ENCODE data around the gene MARVELD1. TPM values are rescaled to one million over a fixed set of nuclear protein-coding genes. Genes with fewer than 3 reads are reported as not detected.

Gene MARVELD1
- total RNA-seq, 2 experiments from 2014 or later, result 2.3 to 2.9 TPM

GRCh38 chr10:97686301-97686961, 27.1 kb upstream of the MARVELD1 start:
- intact Hi-C loops (cut with micrococcal nuclease), result no loop called here
- H3K27me3 Mint-ChIP-seq, result no peaks in the 10 kb centered on the region
- no peak overlapping the region for H3K27ac Mint-ChIP-seq
- ATAC-seq (no peak), DNase-seq (peak; percentile 21)
- POLR2A ChIA-PET, result interaction anchor here (0.9 to 2.3 kb wide), 6 partner anchors 8 to 70 kb away, joined by 3 to 10 read pairs (median 5); partner anchors contain the start of gene MARVELD1
- CTCF ChIA-PET, result interaction anchor here (0.8 to 7.4 kb wide), 18 partner anchors 8 to 476 kb away, joined by 3 to 75 read pairs (median 6); partner anchors contain the start of genes ANKRD2 and ZFYVE27
- no peaks in the 10 kb centered on the region for H3K9me3 Mint-ChIP-seq
- peaks cover 22% of the 10 kb centered on the region for H3K4me1 Mint-ChIP-seq (ENCODE audit: low read depth)
- TF ChIP-seq, protein P1, sequence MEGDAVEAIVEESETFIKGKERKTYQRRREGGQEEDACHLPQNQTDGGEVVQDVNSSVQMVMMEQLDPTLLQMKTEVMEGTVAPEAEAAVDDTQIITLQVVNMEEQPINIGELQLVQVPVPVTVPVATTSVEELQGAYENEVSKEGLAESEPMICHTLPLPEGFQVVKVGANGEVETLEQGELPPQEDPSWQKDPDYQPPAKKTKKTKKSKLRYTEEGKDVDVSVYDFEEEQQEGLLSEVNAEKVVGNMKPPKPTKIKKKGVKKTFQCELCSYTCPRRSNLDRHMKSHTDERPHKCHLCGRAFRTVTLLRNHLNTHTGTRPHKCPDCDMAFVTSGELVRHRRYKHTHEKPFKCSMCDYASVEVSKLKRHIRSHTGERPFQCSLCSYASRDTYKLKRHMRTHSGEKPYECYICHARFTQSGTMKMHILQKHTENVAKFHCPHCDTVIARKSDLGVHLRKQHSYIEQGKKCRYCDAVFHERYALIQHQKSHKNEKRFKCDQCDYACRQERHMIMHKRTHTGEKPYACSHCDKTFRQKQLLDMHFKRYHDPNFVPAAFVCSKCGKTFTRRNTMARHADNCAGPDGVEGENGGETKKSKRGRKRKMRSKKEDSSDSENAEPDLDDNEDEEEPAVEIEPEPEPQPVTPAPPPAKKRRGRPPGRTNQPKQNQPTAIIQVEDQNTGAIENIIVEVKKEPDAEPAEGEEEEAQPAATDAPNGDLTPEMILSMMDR (IDR thresholded peaks at IDR 0.05), result no peak
- no peaks in the 10 kb centered on the region for H3K36me3 Mint-ChIP-seq (ENCODE audit: low read depth)
- peak overlapping the region; percentile 81 for H3K4me3 Mint-ChIP-seq

- intact Hi-C loops (cut with micrococcal nuclease), result no loop called here
- ChIA-PET POLR2A (interaction anchor here (0.9 to 2.3 kb wide), 6 partner anchors 9 to 70 kb away, joined by 3 to 10 read pairs (median 4); partner anchors contain the start of gene MARVELD1), CTCF (interaction anchor here (0.7 to 7.4 kb wide), 19 partner anchors 8 to 477 kb away, joined by 3 to 75 read pairs (median 6); partner anchors contain the start of genes ANKRD2 and ZFYVE27)
- no peaks in the 10 kb centered on the region for H3K9me3 Mint-ChIP-seq
- H3K4me1 Mint-ChIP-seq (ENCODE audit: low read depth), result peaks cover 22% of the 10 kb centered on the region
- H3K27me3 Mint-ChIP-seq, result no peaks in the 10 kb centered on the region
- no peaks in the 10 kb centered on the region for H3K36me3 Mint-ChIP-seq (ENCODE audit: low read depth)
- peak within 1 kb of the TSS; percentile 69 for H3K27ac Mint-ChIP-seq
- peak; percentile 97 for DNase-seq
- ATAC-seq, result peak; percentile 93
- TF ChIP-seq, protein P1 (IDR thresholded peaks at IDR 0.05), result no peak
- H3K4me3 Mint-ChIP-seq, result peak within 1 kb of the TSS; percentile 81
These were observed 26.4 kb upstream of the MARVELD1 start, which contains the start of gene AVPI1 for GRCh38 chr10:97686962-97687784. AVPI1 (minus strand) TSS chr10:97687241; CDS start chr10:97679905, 7,336 bp downstream.

GRCh38 chr10:97687785-97688781, 25.4 kb upstream of the MARVELD1 start:
- H3K9me3 Mint-ChIP-seq, result no peaks in the 10 kb centered on the region
- ATAC-seq (no peak), DNase-seq (no peak)
- TF ChIP-seq, protein P1 (IDR thresholded peaks at IDR 0.05), result no peak
- H3K27ac Mint-ChIP-seq, result peak overlapping the region; percentile 69
- H3K4me3 Mint-ChIP-seq, result peak overlapping the region; percentile 81
- CTCF ChIA-PET, result interaction anchor here (0.9 to 7.4 kb wide), 13 partner anchors 8 to 104 kb away, joined by 3 to 75 read pairs (median 12); partner anchors contain the start of gene ZFYVE27
- peaks cover 22% of the 10 kb centered on the region for H3K4me1 Mint-ChIP-seq (ENCODE audit: low read depth)
- H3K36me3 Mint-ChIP-seq (ENCODE audit: low read depth), result no peaks in the 10 kb centered on the region
- POLR2A ChIA-PET, result interaction anchor here (1.0 to 2.3 kb wide), 4 partner anchors 8 to 66 kb away, joined by 3 to 10 read pairs (median 6); partner anchors contain the start of gene MARVELD1
- no peaks in the 10 kb centered on the region for H3K27me3 Mint-ChIP-seq
- intact Hi-C loops (cut with micrococcal nuclease), result no loop called here

GRCh38 chr10:97689559-97690020, 23.9 kb upstream of the MARVELD1 start:
- no peak for DNase-seq
- POLR2A ChIA-PET, result interaction anchor here (1.0 kb wide), 1 partner anchor 47 kb away, joined by 4 read pairs; the partner anchor contains the start of gene ZFYVE27
- TF ChIP-seq, protein P1 (IDR thresholded peaks at IDR 0.05), result no peak
- Mint-ChIP-seq H3K27ac (no peak overlapping the region), H3K4me1 (ENCODE audit: low read depth) (peaks cover 19% of the 10 kb centered on the region), H3K4me3 (no peak overlapping the region), H3K27me3 (no peaks in the 10 kb centered on the region), H3K9me3 (no peaks in the 10 kb centered on the region), H3K36me3 (ENCODE audit: low read depth) (no peaks in the 10 kb centered on the region)
- CTCF ChIA-PET, result interaction anchor here (1.6 to 7.4 kb wide), 4 partner anchors 14 to 42 kb away, joined by 6 to 75 read pairs (median 40); no protein-coding TSS in a partner anchor
- intact Hi-C loops (cut with micrococcal nuclease), result no loop called here
- no peak for ATAC-seq
